ENCODE results near the gene CDK5RAP2. TPM values are rescaled to one million over a fixed set of nuclear protein-coding genes. Genes with fewer than 3 reads are reported as not detected.

The CDK5RAP2 gene
- total and polyA plus RNA-seq, 2 donors: 27.3 to 44.0 TPM

DNA sequence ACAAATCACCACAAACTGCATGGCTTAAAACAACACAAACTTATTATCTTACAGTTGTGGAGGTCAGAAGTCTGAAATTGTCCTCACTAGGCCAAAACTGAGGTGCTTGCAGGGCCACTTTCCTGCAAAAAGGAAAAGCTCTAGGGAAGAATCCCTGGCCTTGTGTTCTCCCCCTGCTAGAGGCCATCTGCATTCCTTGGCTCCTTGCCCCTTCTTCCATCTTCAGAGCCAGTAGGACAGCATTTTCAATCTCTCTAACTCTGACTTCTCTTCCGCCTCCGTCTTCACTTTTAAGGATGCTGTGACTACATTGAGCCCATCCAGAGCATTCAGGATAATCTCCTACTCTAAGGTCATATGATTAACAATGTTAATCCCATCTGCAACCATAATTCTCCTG is 236.6 kb downstream of the CDK5RAP2 start:
- DNase-seq (ENCODE audit: low read depth in 6 of 9, low spot score in 9 of 9): no peak
- Histone ChIP-seq H3K36me3 (ENCODE audit: control insufficient read depth in 2 of 2, insufficient read depth in 2 of 2, low read length in 1 of 2) (no peaks in the 10 kb centered on the region), H3K9me3 (ENCODE audit: control insufficient read depth in 2 of 2, insufficient read depth in 1 of 2, low read length in 1 of 2) (no peaks in the 10 kb centered on the region), H3K27ac (ENCODE audit: low read depth in 1 of 2, low read length in 1 of 2) (no peak overlapping the region), H3K4me3 (ENCODE audit: low read length in 2 of 2) (no peak overlapping the region), H3K27me3 (ENCODE audit: control insufficient read depth in 2 of 2, insufficient read depth in 1 of 2, low read length in 1 of 2) (no peaks in the 10 kb centered on the region), H3K4me1 (ENCODE audit: control insufficient read depth in 2 of 2, insufficient read depth in 2 of 2, low read length in 2 of 2) (peaks cover 5 to 6% of the 10 kb centered on the region in 2 donors)
- WGBS: over 99% methylated on average over 2 of the region's 2 CpGs

Other genes starting within 250 kb of the CDK5RAP2 start
- gene MEGF9, start 134.3 kb upstream of the CDK5RAP2 start, total RNA-seq: 3.5 TPM
- gene MEGF9, start 134.3 kb upstream of the CDK5RAP2 start, polyA plus RNA-seq: 3.7 TPM
- gene FBXW2, start 213.2 kb upstream of the CDK5RAP2 start, total RNA-seq: 18.1 TPM
- 14.1 TPM for gene FBXW2, start 213.2 kb upstream of the CDK5RAP2 start, polyA plus RNA-seq